ENCODE measurements around the gene C12orf56.
"Not testable (repeated sequence)": the region's sequence is repeated elsewhere in the genome, so short reads cannot be mapped to it uniquely, and the experiment has no call there.

Gene C12orf56

GRCh38 chr12:64332296-64332695 is 58.3 kb downstream of the C12orf56 start:
- no peaks in the 10 kb centered on the region for H3K9me3 ChIP-seq
- H3K4me3 ChIP-seq (ENCODE audit: low read depth in 1 of 2, low read length in 1 of 2) = no peak overlapping the region
- H3K27me3 ChIP-seq = no peaks in the 10 kb centered on the region
- no peaks in the 10 kb centered on the region for H3K4me1 ChIP-seq (ENCODE audit: control insufficient read depth in 1 of 2, insufficient read depth in 1 of 2, low read depth in 1 of 2, low read length in 1 of 2)
- no peaks in the 10 kb centered on the region for H3K36me3 ChIP-seq
- H3K27ac ChIP-seq = no peak overlapping the region
- no peak for TF ChIP-seq CTCF (IDR thresholded peaks at IDR 0.05)

- not testable (repeated sequence) for H3K4me1 ChIP-seq (ENCODE audit: control insufficient read depth in 1 of 2, insufficient read depth in 1 of 2, low read depth in 1 of 2, low read length in 1 of 2); H3K36me3 ChIP-seq
These were observed 61.4 kb downstream of the C12orf56 start for GRCh38 chr12:64329031-64329710.

GRCh38 chr12:64325055-64325454 is 65.5 kb downstream of the C12orf56 start:
- no peaks in the 10 kb centered on the region for H3K9me3 ChIP-seq
- no peak overlapping the region for H3K4me3 ChIP-seq (ENCODE audit: low read depth in 1 of 2, low read length in 1 of 2)
- no peaks in the 10 kb centered on the region for H3K4me1 ChIP-seq (ENCODE audit: control insufficient read depth in 1 of 2, insufficient read depth in 1 of 2, low read depth in 1 of 2, low read length in 1 of 2)
- no peak overlapping the region for H3K27ac ChIP-seq
- H3K27me3 ChIP-seq = no peaks in the 10 kb centered on the region
- TF ChIP-seq CTCF (IDR thresholded peaks at IDR 0.05) = no peak
- H3K36me3 ChIP-seq = no peaks in the 10 kb centered on the region

More at GRCh38 chr12:64329031-64329710, 61.4 kb downstream of the C12orf56 start:
- H3K27me3 ChIP-seq; H3K4me3 ChIP-seq (ENCODE audit: low read depth in 1 of 2, low read length in 1 of 2); H3K9me3 ChIP-seq; H3K27ac ChIP-seq: not testable (repeated sequence)

GRCh38 chr12:64323476-64324225 is 66.9 kb downstream of the C12orf56 start:
- H3K36me3 ChIP-seq = no peaks in the 10 kb centered on the region
- H3K4me3 ChIP-seq (ENCODE audit: low read depth in 1 of 2, low read length in 1 of 2) = no peak overlapping the region
- no peak overlapping the region for H3K27ac ChIP-seq
- no peaks in the 10 kb centered on the region for H3K27me3 ChIP-seq
- H3K4me1 ChIP-seq (ENCODE audit: control insufficient read depth in 1 of 2, insufficient read depth in 1 of 2, low read depth in 1 of 2, low read length in 1 of 2) = no peaks in the 10 kb centered on the region
- H3K9me3 ChIP-seq = no peaks in the 10 kb centered on the region
- TF ChIP-seq CTCF (IDR thresholded peaks at IDR 0.05) = no peak

- Histone ChIP-seq H3K27ac (no peak overlapping the region), H3K36me3 (no peaks in the 10 kb centered on the region), H3K27me3 (no peaks in the 10 kb centered on the region), H3K4me3 (ENCODE audit: low read depth in 1 of 2, low read length in 1 of 2) (no peak overlapping the region), H3K9me3 (no peaks in the 10 kb centered on the region), H3K4me1 (ENCODE audit: control insufficient read depth in 1 of 2, insufficient read depth in 1 of 2, low read depth in 1 of 2, low read length in 1 of 2) (no peaks in the 10 kb centered on the region)
- no peak for TF ChIP-seq CTCF (IDR thresholded peaks at IDR 0.05)
These were observed 67.6 kb downstream of the C12orf56 start for GRCh38 chr12:64323006-64323405.

- no peak for TF ChIP-seq CTCF (IDR thresholded peaks at IDR 0.05)
- H3K27me3 ChIP-seq = no peaks in the 10 kb centered on the region
- no peak overlapping the region for H3K27ac ChIP-seq
- H3K36me3 ChIP-seq = no peaks in the 10 kb centered on the region
- H3K4me1 ChIP-seq (ENCODE audit: control insufficient read depth in 1 of 2, insufficient read depth in 1 of 2, low read depth in 1 of 2, low read length in 1 of 2) = no peaks in the 10 kb centered on the region
- no peaks in the 10 kb centered on the region for H3K9me3 ChIP-seq
- H3K4me3 ChIP-seq (ENCODE audit: low read depth in 1 of 2, low read length in 1 of 2) = no peak overlapping the region
These were observed 69.9 kb downstream of the C12orf56 start for GRCh38 chr12:64320611-64321010.

- not testable (repeated sequence) for H3K36me3 ChIP-seq; H3K27ac ChIP-seq; H3K4me1 ChIP-seq (ENCODE audit: control insufficient read depth in 1 of 2, insufficient read depth in 1 of 2, low read depth in 1 of 2, low read length in 1 of 2); H3K9me3 ChIP-seq; H3K27me3 ChIP-seq; H3K4me3 ChIP-seq (ENCODE audit: low read depth in 1 of 2, low read length in 1 of 2)
These were observed 70.9 kb downstream of the C12orf56 start for GRCh38 chr12:64319540-64320225.

Measured in neutrophil (primary cell).